ENCODE data around the gene PRKCH.

- TF ChIP-seq CTCF (IDR thresholded peaks at IDR 0.05; ENCODE audit: insufficient read depth, low read length, poor library complexity, severe bottlenecking), result no peak
- TF ChIP-seq EZH2phosphoT487 (conservative IDR thresholded peaks at IDR 0.05; ENCODE audit: low read length), result no peak
Measured at GRCh38 chr14:61471297-61472005, 150.1 kb downstream of the PRKCH start.

Data from SU-DHL-6 (cell line).